Hepatocyte (in vitro differentiated cells): ENCODE measurements around the gene TEDC1.

Experiments used
- CTCF ChIP-seq: fragments of 200-600 bp; sonication (generic); IDR thresholded peaks from 2 replicates; pipeline ENCODE4 v1.5.1; 2016; ENCODE audit warnings: antibody characterized with exemption, mild to moderate bottlenecking; ENCODE audit not compliant: poor library complexity
- EZH2 ChIP-seq: fragments of 200-600 bp; sonication (generic); IDR thresholded peaks from 2 replicates; pipeline ENCODE4 v1.6.1; 2016; ENCODE audit warnings: antibody characterized with exemption, mild to moderate bottlenecking, borderline replicate concordance

DNA sequence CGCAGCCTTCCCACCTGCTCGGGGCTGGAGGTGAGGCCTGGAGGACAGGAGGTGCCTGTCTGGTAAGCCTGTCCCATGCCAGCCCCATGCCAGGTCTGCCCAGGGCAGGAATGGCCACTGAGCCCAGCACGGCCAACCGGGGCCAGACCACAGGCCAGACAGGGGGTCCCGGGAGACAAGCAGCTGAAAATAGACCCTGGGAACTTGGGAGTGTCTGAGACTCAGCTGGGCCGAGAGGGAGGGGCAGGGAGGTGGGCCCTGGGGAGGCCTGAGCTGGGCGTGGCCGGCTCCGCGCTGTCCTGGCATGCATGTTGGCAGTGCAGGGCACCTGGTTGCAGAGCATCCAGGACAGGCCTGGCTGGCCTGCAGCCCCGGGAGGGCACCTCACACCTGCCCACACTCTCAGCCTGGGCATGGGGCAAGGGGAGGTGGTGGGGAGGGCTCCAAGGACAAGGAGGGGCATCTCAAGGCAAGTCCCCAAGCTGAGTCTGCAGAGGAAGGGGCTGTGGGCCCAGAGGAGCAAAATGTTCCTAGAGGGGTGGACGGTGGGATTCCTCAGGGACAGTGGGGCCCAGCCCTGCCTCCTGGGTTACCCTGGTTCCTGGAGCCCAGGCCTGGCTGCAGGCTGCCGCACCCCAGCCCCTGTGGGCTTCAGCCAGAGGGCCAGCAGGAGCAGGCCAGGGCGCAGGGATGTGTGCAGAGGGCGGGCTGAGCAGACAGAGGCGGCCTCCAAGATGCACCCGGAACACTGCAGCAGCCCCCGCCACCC lies 7.6 kb upstream of the TEDC1 start:
- TF ChIP-seq CTCF (no peak), EZH2 (no peak)
